ENCODE results near the gene TOGARAM2.

DNA sequence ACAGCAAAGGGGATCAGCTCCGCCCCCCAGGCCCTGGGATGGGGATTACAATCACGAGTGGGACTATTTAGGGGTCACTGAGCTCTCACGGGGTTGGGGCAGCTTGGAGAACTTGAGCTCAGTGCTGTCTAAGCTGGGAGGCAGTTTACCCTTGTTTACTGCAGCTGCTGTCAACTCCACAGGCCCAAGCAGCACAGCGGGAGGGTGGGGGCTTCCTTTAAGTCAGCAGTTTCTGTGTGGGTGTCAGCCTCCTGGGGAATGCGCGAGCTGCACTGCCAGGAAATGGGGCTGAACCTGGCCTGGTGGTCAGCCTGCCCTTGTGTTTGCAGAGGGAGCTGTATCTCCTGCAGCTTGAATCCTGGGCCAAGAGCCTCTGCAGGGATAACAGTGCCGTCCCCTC, 29.8 kb downstream of the TOGARAM2 start:
- TF ChIP-seq, protein P1, sequence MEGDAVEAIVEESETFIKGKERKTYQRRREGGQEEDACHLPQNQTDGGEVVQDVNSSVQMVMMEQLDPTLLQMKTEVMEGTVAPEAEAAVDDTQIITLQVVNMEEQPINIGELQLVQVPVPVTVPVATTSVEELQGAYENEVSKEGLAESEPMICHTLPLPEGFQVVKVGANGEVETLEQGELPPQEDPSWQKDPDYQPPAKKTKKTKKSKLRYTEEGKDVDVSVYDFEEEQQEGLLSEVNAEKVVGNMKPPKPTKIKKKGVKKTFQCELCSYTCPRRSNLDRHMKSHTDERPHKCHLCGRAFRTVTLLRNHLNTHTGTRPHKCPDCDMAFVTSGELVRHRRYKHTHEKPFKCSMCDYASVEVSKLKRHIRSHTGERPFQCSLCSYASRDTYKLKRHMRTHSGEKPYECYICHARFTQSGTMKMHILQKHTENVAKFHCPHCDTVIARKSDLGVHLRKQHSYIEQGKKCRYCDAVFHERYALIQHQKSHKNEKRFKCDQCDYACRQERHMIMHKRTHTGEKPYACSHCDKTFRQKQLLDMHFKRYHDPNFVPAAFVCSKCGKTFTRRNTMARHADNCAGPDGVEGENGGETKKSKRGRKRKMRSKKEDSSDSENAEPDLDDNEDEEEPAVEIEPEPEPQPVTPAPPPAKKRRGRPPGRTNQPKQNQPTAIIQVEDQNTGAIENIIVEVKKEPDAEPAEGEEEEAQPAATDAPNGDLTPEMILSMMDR (IDR thresholded peaks at IDR 0.05; ENCODE audit: low read depth, low read length) = no peak
- no peak for TF ChIP-seq EZH2phosphoT487 (IDR thresholded peaks at IDR 0.05; ENCODE audit: low read depth)

All from OCI-LY3 (cell line).